ENCODE data around the gene ATG5.

DNA sequence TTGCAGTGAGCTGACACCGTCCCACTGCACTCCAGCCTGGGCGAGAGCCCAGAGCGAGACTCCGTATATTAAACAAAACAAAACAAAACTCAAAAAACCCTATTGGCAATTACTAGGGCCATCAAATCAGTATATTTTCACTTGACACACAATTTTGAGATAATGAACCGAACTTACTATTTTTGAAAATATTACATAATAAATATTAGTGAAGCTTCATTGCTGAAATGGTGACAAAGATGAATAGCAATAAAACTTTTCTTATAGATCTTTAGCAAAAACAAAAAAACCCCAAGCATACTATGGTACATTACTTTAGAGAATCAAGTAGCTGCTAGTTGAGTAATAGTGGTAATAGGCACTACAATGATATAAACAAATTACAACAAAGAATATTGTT is 113.0 kb downstream of the ATG5 start:
- TF ChIP-seq CTCF (optimal IDR thresholded peaks at IDR 0.05 in 1 of 3, IDR thresholded peaks at IDR 0.05 in 1 of 3, conservative IDR thresholded peaks at IDR 0.05 in 1 of 3; ENCODE audit: extremely low read depth in 1 of 3, insufficient read depth in 2 of 3, low read length in 3 of 3) (no peak), EZH2 (IDR thresholded peaks at IDR 0.05; ENCODE audit: low read length) (no peak)

All from keratinocyte (primary cell).